ENCODE results near the gene LRIT2.

Gene LRIT2

DNA sequence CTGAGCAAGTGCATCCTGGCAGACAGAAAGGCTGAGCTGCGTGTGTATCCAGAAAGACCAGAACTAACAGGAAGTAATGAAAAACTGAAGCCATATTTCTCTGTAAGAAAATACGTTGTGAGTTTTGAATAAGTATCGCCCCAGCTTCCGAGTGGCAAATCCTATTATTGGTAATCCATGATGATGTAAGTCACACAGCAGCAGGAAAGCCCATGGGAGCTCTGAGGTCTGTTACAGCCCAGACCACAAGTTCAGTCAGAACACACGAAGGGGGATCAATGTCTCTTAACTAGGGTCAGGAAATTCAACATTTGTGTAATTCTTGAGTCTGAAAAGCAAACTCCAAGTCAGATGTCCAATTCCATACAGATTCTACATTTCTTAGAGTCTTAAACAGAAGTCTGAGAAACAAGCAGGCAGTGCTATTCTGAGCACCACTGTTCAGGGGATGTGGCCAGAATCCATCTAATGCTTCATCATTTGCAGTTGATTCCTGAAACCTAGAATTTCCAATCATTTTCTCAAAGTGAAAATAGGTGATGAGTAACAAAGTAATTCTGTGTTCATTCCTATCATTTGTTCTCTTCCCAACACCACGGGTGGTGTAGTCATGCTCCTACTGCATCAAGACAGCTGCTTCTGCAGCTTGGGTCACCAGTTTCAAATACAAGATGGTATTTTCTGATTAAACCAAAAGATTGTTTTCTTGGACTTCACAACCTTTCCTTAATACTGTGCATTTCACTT, at the start of gene LRIT2:
Gene LRIT2, minus strand, starts transcription at position 118 of the 747 bp plus-strand sequence. Its CDS starts 24 bp downstream, at position 94.
- H3K4me3 ChIP-seq, result no peak within 1 kb of the TSS
- DNase-seq, result peak in 1 of 2 donors; percentile 6
- intact Hi-C loops (cut with DNase I; ENCODE audit: low total_unique reads), result no loop called here
- no peaks in the 10 kb centered on the region for H3K36me3 ChIP-seq
- H3K9me3 ChIP-seq, result no peaks in the 10 kb centered on the region
- no peak for TF ChIP-seq CTCF (IDR thresholded peaks at IDR 0.05)
- peaks cover 0 to 24% of the 10 kb centered on the region in 2 donors for H3K27me3 ChIP-seq
- peaks cover 0 to 1% (median under 1%) of the 10 kb centered on the region in 4 donors for H3K4me1 ChIP-seq
- no peak within 1 kb of the TSS for H3K27ac ChIP-seq

DNA sequence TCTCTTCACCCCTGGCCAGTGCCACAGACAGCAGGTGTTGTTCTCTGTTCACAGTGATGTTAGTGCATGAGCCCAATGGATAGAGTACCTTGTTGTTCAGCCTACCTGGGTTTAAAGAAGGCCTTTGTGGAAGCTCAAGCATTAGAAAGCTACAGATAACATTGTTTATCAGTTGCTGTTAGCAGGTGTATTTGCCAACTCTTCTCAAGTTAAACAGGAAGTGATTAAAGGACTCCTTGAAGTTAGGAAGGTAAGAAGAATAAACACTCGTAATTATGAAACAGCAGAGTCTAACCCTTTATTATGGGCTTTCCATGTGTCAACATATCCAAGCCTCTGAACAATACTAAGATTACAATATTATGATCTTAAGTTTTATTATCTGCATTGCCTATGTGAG, 45.4 kb upstream of the LRIT2 start:
- Histone ChIP-seq H3K27ac (no peak overlapping the region), H3K4me3 (no peak overlapping the region), H3K9me3 (no peaks in the 10 kb centered on the region), H3K4me1 (no peaks in the 10 kb centered on the region), H3K36me3 (no peaks in the 10 kb centered on the region), H3K27me3 (peaks cover 0 to 12% of the 10 kb centered on the region in 2 donors)
- TF ChIP-seq CTCF (IDR thresholded peaks at IDR 0.05), result no peak
- intact Hi-C loops (cut with DNase I; ENCODE audit: low total_unique reads), result no loop called here
- no peak for DNase-seq

- intact Hi-C loops (cut with DNase I; ENCODE audit: low total_unique reads), result no loop called here
- no peak for TF ChIP-seq CTCF (IDR thresholded peaks at IDR 0.05)
- peaks cover 0 to 17% of the 10 kb centered on the region in 2 donors for H3K27me3 ChIP-seq
- H3K4me1 ChIP-seq, result no peaks in the 10 kb centered on the region
- H3K4me3 ChIP-seq, result no peak overlapping the region
- no peaks in the 10 kb centered on the region for H3K36me3 ChIP-seq
- no peaks in the 10 kb centered on the region for H3K9me3 ChIP-seq
- H3K27ac ChIP-seq, result no peak overlapping the region
- no peak for DNase-seq
Measured at GRCh38 chr10:84269773-84270172, 44.4 kb upstream of the LRIT2 start.

- Histone ChIP-seq H3K4me3 (no peak overlapping the region), H3K4me1 (no peaks in the 10 kb centered on the region), H3K27me3 (peaks cover 0 to 23% of the 10 kb centered on the region in 2 donors), H3K27ac (no peak overlapping the region), H3K9me3 (no peaks in the 10 kb centered on the region), H3K36me3 (no peaks in the 10 kb centered on the region)
- intact Hi-C loops (cut with DNase I; ENCODE audit: low total_unique reads), result no loop called here
- no peak for DNase-seq
- no peak for TF ChIP-seq CTCF (IDR thresholded peaks at IDR 0.05)
Measured at GRCh38 chr10:84269162-84269561, 43.8 kb upstream of the LRIT2 start.

DNA sequence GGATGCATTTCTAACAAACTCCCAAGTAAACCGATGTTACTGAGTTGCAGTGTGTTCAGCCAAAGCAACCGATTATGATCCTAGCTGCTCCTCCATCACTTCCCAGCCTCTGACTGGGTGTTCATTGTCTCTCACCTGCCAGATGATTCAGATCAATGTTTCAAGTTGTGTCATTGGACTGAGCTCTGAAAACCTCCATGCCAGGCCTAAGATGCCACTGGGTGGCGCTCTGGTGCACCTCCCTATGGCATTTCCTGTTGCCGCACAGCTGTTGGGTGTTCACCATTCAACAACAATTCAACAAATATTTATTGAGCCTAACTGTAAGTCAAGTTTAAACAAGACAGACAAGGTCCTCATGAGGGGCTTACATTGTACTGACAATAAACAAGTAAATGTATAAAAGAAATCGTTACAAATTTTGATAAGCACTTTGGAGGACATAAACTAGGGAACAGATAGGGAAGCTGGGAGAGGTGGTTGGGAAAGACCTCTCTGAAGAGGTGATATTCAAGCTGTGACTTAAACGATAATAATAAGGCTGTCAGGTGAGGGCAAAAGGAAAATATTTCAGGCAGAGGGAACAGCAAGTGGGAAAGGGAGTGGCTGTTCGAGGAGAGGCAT, 42.3 kb upstream of the LRIT2 start:
- Histone ChIP-seq H3K4me3 (no peak overlapping the region), H3K27ac (no peak overlapping the region), H3K36me3 (no peaks in the 10 kb centered on the region), H3K9me3 (no peaks in the 10 kb centered on the region), H3K4me1 (no peaks in the 10 kb centered on the region), H3K27me3 (peaks cover 0 to 28% of the 10 kb centered on the region in 2 donors)
- peak in 1 of 2 experiments; percentile 10 for TF ChIP-seq CTCF (IDR thresholded peaks at IDR 0.05)
- intact Hi-C loops (cut with DNase I; ENCODE audit: low total_unique reads), result no loop called here
- DNase-seq, result no peak

All from tibial artery (tissue), 4 donors.